GM19438 (cell line): ENCODE data around the gene MSX1.

Experiments
- ATAC-seq: cut with Tn5 transposase; IDR thresholded peaks from one replicate; pipeline ENCODE4 v1.9.1; 2021; ENCODE audit warnings: low read depth; ENCODE audit not compliant: unreplicated experiment

Gene MSX1

GRCh38 chr4:4890574-4891255 lies 31.2 kb downstream of the MSX1 start:
- no peak for ATAC-seq

- ATAC-seq = no peak
Observed at GRCh38 chr4:4893721-4894120, 34.3 kb downstream of the MSX1 start.

- ATAC-seq = no peak
Observed at GRCh38 chr4:4899202-4899925, 39.9 kb downstream of the MSX1 start.

DNA sequence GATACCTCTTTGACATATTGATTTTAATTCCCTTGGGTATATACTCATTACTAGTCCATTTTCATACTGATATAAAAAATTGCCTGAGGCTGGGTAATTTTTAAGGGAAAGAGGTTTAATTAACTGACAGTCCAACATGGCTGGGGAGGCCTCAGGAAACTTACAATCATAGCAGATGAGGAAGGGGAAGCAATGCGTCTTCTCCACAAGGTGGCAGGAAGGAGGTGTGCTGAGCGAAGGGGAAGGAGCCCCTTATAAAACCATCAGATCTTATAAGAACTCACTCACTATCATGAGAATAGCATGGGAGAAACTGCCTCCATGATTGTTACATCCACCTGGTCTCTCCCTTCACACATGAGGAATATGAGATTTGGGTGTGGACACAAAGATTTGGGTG lies 42.4 kb downstream of the MSX1 start:
- no peak for ATAC-seq

- no peak for ATAC-seq
Observed at GRCh38 chr4:4912155-4912554, 52.7 kb downstream of the MSX1 start.

GRCh38 chr4:4913147-4913561 lies 53.7 kb downstream of the MSX1 start:
- ATAC-seq = no peak
